Upper lobe of left lung (tissue), 6 donors: ENCODE data around the gene RAB29. TPM values are rescaled to one million over a fixed set of nuclear protein-coding genes. Genes with fewer than 3 reads are reported as not detected.
"Not testable (repeated sequence)": the region's sequence is repeated elsewhere in the genome, so short reads cannot be mapped to it uniquely, and the experiment has no call there.

Experiments
- ATAC-seq, 2 donors: fragments of 200-7000 bp; cut with Tn5 transposase; one replicate each; pipeline ENCODE4 v1.9.1; 2022; ENCODE audit warnings: mild to moderate bottlenecking in 2 of 2, moderate library complexity in 2 of 2; ENCODE audit not compliant: low FRiP score in 2 of 2
- DNase-seq, 2 donors: peaks; one replicate each; pipeline ENCODE4 v3.0.0-alpha.2; 2019 to 2020
- H3K27ac ChIP-seq, 4 donors: fragments of 200-600 bp; sonication (generic); one replicate each; pipeline ENCODE4 v1.5.1; 2016 to 2019
- H3K27me3 ChIP-seq, 4 donors: fragments of 200-600 bp; sonication (generic); one replicate each; pipeline ENCODE4 v1.5.1; 2017 to 2019
- H3K36me3 ChIP-seq, 4 donors: fragments of 200-600 bp; sonication (generic); one replicate each; pipeline ENCODE4 v1.5.1; 2016 to 2019
- H3K4me1 ChIP-seq, 4 donors: fragments of 200-600 bp; sonication (generic); one replicate each; pipeline ENCODE4 v1.5.1; 2018 to 2019
- H3K4me3 ChIP-seq, 4 donors: fragments of 200-600 bp; sonication (generic); one replicate each; pipeline ENCODE4 v1.5.1; 2017 to 2019; ENCODE audit warnings: mild to moderate bottlenecking in 2 of 4, moderate library complexity in 1 of 4
- H3K9me3 ChIP-seq, 4 donors: fragments of 200-600 bp; sonication (generic); one replicate each; pipeline ENCODE4 v1.5.1; 2018 to 2019
- EP300 ChIP-seq, 4 donors: sonication (generic); formaldehyde crosslinking; IDR thresholded peaks; one replicate each; pipeline ENCODE4 v1.5.1; 2017; ENCODE audit warnings: antibody characterized with exemption in 4 of 4, control low read depth in 2 of 4
- POLR2A ChIP-seq, 4 donors: fragments of 450-650 bp; IDR thresholded peaks; one replicate each; pipeline ENCODE4 v1.5.1; 2016 to 2017; ENCODE audit warnings: antibody characterized with exemption in 4 of 4, mild to moderate bottlenecking in 2 of 4
- POLR2AphosphoS5 ChIP-seq, 2 donors: sonication (generic); formaldehyde crosslinking; IDR thresholded peaks; one replicate each; pipeline ENCODE4 v1.5.1; 2017; ENCODE audit warnings: antibody characterized with exemption in 2 of 2
- WGBS, 2 donors: methylation state at CpG; one replicate each; pipeline ENCODE4 v1.1.5; 2017 to 2018; 5-methylcytosine and 5-hydroxymethylcytosine counted together
- total RNA-seq, 6 donors: library from RNA; depleted of rRNA in 4 of 6; stranded (reverse); fragments of >200 nt in 4 of 6; gene quantifications; one replicate each; pipeline versions ENCODE4 v1.1.0 to v1.2.1, GENCODE V29; 2016 to 2021
- TF ChIP-seq, protein P1 (sequence below), 6 experiments: fragments of 450-650 bp in 4 of 6; fragments of 200-600 bp in 2 of 6; sonication (generic) in 2 of 6; IDR thresholded peaks; one replicate each; pipeline ENCODE4 v1.5.1; 2016 to 2019; ENCODE audit warnings: antibody characterized with exemption in 6 of 6
- donor health status: DM: no; HTN: no; CAD: no; lungs with moderate emphysema.
- donor health status: DM: no; HTN: yes; CAD: no; lungs with severe emphysema.

RAB29 gene, protein sequence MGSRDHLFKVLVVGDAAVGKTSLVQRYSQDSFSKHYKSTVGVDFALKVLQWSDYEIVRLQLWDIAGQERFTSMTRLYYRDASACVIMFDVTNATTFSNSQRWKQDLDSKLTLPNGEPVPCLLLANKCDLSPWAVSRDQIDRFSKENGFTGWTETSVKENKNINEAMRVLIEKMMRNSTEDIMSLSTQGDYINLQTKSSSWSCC
- total RNA-seq, result 10 to 100 TPM; 17.8 to 27.6 (median 25.1) TPM

DNA sequence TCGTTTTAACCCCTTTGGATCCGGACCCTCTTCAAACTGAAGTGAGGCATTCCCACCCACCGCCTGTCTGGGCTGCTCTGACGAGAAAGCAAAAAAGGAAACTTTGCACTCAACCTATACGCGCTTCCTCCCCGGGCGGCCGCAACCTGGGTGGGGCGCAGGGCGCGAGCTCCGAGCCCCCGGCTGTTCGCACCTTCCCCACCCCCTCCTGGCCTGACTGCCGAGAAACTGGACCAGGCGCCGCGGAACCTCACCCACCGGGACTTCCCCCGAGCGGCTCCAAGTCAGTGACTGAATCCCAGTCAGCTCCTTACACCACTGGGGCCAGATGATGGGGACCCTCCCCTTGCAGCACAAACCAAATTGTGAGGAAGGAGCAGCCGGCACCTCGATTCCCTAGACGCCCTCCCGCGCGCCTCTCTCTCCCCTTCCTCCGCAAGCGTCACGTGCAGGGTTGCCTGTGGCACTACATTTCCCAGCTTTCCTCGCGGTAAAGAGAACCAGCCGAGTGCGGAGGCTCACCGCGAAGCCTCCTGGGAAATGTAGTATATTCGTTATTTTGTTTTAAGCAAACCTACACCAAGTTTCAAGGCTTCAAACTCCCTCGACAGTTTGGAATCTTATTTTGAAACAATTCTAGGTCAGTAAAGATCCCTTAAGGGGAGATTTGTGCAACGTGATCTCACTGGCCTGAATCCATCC, at the start of gene RAB29:
Gene RAB29, minus strand, starts transcription at position 468 of the 702 bp plus-strand sequence. CDS start 526 bp downstream, outside the sequence.
- Histone ChIP-seq H3K27ac (peak within 1 kb of the TSS; percentile 64 to 90 (median 82)), H3K4me1 (peaks cover 6 to 13% (median 12%) of the 10 kb centered on the region in 4 donors), H3K36me3 (no peaks in the 10 kb centered on the region), H3K9me3 (no peaks in the 10 kb centered on the region), H3K27me3 (no peaks in the 10 kb centered on the region), H3K4me3 (peak within 1 kb of the TSS; percentile 65 to 82 (median 76))
- WGBS, 2 donors, result 0 to 1% methylated on average over 9 to 23 of the region's 40 CpGs
- TF ChIP-seq POLR2AphosphoS5 (IDR thresholded peaks at IDR 0.05), result peak; percentile 74 to 78
- TF ChIP-seq POLR2A (IDR thresholded peaks at IDR 0.05), result peak; percentile 47 to 63 (median 58)
- TF ChIP-seq, protein P1, sequence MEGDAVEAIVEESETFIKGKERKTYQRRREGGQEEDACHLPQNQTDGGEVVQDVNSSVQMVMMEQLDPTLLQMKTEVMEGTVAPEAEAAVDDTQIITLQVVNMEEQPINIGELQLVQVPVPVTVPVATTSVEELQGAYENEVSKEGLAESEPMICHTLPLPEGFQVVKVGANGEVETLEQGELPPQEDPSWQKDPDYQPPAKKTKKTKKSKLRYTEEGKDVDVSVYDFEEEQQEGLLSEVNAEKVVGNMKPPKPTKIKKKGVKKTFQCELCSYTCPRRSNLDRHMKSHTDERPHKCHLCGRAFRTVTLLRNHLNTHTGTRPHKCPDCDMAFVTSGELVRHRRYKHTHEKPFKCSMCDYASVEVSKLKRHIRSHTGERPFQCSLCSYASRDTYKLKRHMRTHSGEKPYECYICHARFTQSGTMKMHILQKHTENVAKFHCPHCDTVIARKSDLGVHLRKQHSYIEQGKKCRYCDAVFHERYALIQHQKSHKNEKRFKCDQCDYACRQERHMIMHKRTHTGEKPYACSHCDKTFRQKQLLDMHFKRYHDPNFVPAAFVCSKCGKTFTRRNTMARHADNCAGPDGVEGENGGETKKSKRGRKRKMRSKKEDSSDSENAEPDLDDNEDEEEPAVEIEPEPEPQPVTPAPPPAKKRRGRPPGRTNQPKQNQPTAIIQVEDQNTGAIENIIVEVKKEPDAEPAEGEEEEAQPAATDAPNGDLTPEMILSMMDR (IDR thresholded peaks at IDR 0.05), result peak in 1 of 6 experiments; percentile 26
- no peak for TF ChIP-seq EP300 (IDR thresholded peaks at IDR 0.05)
- DNase-seq (peak; percentile 88 to 92), ATAC-seq (peak; percentile 94 to 99)

DNA sequence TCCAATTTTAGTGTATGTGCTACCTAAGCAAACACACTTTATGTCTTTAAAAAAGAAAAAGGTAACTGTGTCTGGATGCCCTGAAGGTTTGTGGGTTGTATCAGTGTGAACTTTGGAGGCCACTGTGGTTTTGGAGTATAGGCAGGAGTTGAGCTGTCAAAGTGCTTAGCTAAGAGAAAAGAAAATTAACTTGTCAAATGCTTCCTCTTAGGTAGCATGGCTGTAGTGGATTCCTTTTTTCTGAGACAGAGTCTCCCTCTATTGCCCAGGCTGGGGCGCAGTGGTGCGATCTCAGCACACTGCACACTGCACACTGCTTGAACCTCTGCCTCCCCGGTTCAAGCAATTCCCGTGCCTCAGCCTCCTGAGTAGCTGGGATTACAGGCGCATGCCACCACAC, 48.9 kb upstream of the RAB29 start:
- TF ChIP-seq POLR2A (IDR thresholded peaks at IDR 0.05) (no peak), EP300 (IDR thresholded peaks at IDR 0.05) (no peak), POLR2AphosphoS5 (IDR thresholded peaks at IDR 0.05) (no peak)
- TF ChIP-seq, protein P1 (IDR thresholded peaks at IDR 0.05), result no peak
- Histone ChIP-seq H3K36me3 (no peaks in the 10 kb centered on the region), H3K9me3 (no peaks in the 10 kb centered on the region), H3K4me1 (no peaks in the 10 kb centered on the region), H3K27ac (no peak overlapping the region), H3K4me3 (no peak overlapping the region), H3K27me3 (no peaks in the 10 kb centered on the region)
- ATAC-seq (no peak), DNase-seq (no peak)
- WGBS, 2 donors, result 94 to 100% methylated on average over 5 of the region's 5 CpGs

DNA sequence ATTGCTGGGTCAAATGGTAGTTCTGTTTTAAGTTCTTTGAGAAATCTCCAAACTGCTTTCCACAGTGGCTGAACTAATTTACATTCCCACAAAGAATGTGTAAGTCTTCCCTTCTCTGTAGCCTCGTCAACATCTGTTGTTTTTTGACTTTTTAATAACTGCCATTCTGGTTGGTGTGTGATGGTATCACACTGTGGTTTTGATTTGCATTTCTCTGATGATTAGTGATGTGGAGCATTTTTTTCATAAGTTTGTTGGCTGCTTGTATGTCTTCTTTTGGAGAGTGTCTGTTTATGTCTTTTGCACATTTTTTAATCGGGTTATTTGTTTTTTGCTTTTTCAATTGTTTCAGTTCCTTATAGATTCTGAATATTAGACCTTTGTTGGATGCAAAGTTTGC, 48.0 kb upstream of the RAB29 start:
- WGBS, 2 donors, result 94 to 97% methylated on average over 2 of the region's 2 CpGs
- H3K4me3 ChIP-seq, H3K9me3 ChIP-seq: not testable (repeated sequence)

DNA sequence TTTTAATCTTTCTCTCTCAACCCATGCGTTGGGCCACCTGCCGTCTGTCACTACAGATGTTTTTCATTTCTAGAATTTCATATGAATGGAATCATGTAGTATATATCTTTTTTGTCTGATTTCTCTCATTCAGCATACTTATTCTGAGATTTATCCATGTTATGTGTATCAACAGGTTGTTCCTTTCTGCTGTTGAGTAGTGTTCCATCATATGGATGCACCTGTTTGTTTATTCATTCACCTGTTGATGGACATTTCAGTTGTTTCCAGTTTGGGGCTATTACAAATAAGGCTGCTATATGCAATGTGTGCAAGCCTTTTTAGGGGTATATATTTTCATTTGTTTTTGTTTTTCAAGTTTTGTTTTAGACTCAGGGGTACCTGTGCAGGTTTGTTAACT, 47.1 kb upstream of the RAB29 start:
- Histone ChIP-seq H3K36me3 (no peaks in the 10 kb centered on the region), H3K4me1 (no peaks in the 10 kb centered on the region), H3K4me3 (no peak overlapping the region), H3K27me3 (no peaks in the 10 kb centered on the region), H3K27ac (no peak overlapping the region), H3K9me3 (no peaks in the 10 kb centered on the region)
- WGBS, 2 donors, result 86 to 96% methylated on average over 2 of the region's 2 CpGs
- no peak for ATAC-seq
- DNase-seq, result no peak
- TF ChIP-seq EP300 (IDR thresholded peaks at IDR 0.05) (no peak), POLR2A (IDR thresholded peaks at IDR 0.05) (no peak), POLR2AphosphoS5 (IDR thresholded peaks at IDR 0.05) (no peak)
- TF ChIP-seq, protein P1 (IDR thresholded peaks at IDR 0.05), result no peak

More for the DNA sequence above, 48.0 kb upstream of the RAB29 start:
- ATAC-seq, H3K27me3 ChIP-seq, H3K36me3 ChIP-seq, H3K4me1 ChIP-seq, H3K27ac ChIP-seq, DNase-seq: not testable (repeated sequence)

DNA sequence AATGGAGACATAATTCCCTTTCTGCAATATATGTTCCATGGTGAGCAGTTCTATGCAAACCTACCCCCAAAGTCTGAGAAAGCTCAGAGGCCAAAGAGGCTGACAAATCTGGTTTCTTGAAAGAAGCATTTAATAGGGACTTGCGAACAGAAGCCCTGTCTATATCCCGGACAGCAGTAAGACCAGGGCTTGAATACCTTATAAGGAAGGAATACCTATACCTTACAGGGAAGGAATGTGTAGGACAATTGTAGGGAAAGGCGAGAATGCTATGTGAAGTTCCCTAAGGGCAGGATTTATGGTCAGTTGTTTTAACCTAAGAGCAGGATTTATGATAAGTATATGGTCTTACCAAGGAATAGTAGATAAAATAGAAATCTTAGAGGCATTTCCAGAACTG, 42.7 kb upstream of the RAB29 start:
- ATAC-seq, result no peak
- H3K36me3 ChIP-seq, result no peaks in the 10 kb centered on the region
- 93 to 97% methylated on average over 3 of the region's 3 CpGs for WGBS, 2 donors

More for the DNA sequence above, 42.7 kb upstream of the RAB29 start:
- Histone ChIP-seq H3K9me3 (no peaks in the 10 kb centered on the region), H3K27ac (no peak overlapping the region), H3K27me3 (no peaks in the 10 kb centered on the region), H3K4me3 (no peak overlapping the region), H3K4me1 (peaks cover 6 to 10% (median 8%) of the 10 kb centered on the region in 4 donors)
- DNase-seq, result no peak
- TF ChIP-seq, protein P1 (IDR thresholded peaks at IDR 0.05), result no peak
- TF ChIP-seq POLR2A (IDR thresholded peaks at IDR 0.05), result no peak
- TF ChIP-seq EP300 (IDR thresholded peaks at IDR 0.05), result no peak
- TF ChIP-seq POLR2AphosphoS5 (IDR thresholded peaks at IDR 0.05), result no peak
